Suprapubic skin (tissue), 3 donors: ENCODE data around the gene POTEB3.
"Not testable (repeated sequence)": the region's sequence is repeated elsewhere in the genome, so short reads cannot be mapped to it uniquely, and the experiment has no call there.

Experiments used
- CTCF ChIP-seq, 2 donors: fragments of 200-600 bp in 1 of 2; fragments of 450-650 bp in 1 of 2; sonication (generic) in 1 of 2; IDR thresholded peaks; one replicate each; pipeline ENCODE4 v1.5.1; 2016 to 2019; ENCODE audit warnings: antibody characterized with exemption in 2 of 2, mild to moderate bottlenecking in 1 of 2, moderate library complexity in 1 of 2
- POLR2A ChIP-seq, 2 donors: fragments of 450-650 bp; IDR thresholded peaks; one replicate each; pipeline ENCODE4 v1.6.1; 2017; ENCODE audit warnings: antibody characterized with exemption in 2 of 2, mild to moderate bottlenecking in 2 of 2, moderate library complexity in 2 of 2

- not testable (repeated sequence) for TF ChIP-seq POLR2A, CTCF (IDR thresholded peaks at IDR 0.05)
These were observed 11.7 kb upstream of the POTEB3 start for GRCh38 chr15:21451920-21452563.
